ENCODE measurements around the gene AIG1.

- TF ChIP-seq, protein P1, sequence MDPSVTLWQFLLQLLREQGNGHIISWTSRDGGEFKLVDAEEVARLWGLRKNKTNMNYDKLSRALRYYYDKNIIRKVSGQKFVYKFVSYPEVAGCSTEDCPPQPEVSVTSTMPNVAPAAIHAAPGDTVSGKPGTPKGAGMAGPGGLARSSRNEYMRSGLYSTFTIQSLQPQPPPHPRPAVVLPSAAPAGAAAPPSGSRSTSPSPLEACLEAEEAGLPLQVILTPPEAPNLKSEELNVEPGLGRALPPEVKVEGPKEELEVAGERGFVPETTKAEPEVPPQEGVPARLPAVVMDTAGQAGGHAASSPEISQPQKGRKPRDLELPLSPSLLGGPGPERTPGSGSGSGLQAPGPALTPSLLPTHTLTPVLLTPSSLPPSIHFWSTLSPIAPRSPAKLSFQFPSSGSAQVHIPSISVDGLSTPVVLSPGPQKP (IDR thresholded peaks at IDR 0.05; ENCODE audit: borderline replicate concordance, low read depth, low read length) = no peak
- TF ChIP-seq CTCF (conservative IDR thresholded peaks at IDR 0.05; ENCODE audit: low read depth, low read length) (no peak), BHLHE40 (IDR thresholded peaks at IDR 0.05; ENCODE audit: low read depth, low read length) (no peak), RAD21 (IDR thresholded peaks at IDR 0.05; ENCODE audit: low read length) (no peak), MAFK (IDR thresholded peaks at IDR 0.05; ENCODE audit: low read depth, low read length) (no peak), POLR2A (IDR thresholded peaks at IDR 0.05; ENCODE audit: low read depth, low read length) (no peak), CEBPB (IDR thresholded peaks at IDR 0.05; ENCODE audit: low read depth, low read length) (no peak), FOS (IDR thresholded peaks at IDR 0.05; ENCODE audit: low read depth, low read length) (no peak), SMC3 (IDR thresholded peaks at IDR 0.05; ENCODE audit: low read depth, low read length) (no peak)
Measured at GRCh38 chr6:143248359-143248758, 187.7 kb downstream of the AIG1 start.
